Raji (cell line): ENCODE measurements around the gene ZGPAT.

ENCODE experiments used
- POLR2A ChIP-seq: IDR thresholded peaks from 2 replicates; pipeline ENCODE4 v1.6.1; 2011; ENCODE audit warnings: low read depth, low read length, control low read depth; ENCODE audit not compliant: insufficient read depth

ZGPAT gene

DNA sequence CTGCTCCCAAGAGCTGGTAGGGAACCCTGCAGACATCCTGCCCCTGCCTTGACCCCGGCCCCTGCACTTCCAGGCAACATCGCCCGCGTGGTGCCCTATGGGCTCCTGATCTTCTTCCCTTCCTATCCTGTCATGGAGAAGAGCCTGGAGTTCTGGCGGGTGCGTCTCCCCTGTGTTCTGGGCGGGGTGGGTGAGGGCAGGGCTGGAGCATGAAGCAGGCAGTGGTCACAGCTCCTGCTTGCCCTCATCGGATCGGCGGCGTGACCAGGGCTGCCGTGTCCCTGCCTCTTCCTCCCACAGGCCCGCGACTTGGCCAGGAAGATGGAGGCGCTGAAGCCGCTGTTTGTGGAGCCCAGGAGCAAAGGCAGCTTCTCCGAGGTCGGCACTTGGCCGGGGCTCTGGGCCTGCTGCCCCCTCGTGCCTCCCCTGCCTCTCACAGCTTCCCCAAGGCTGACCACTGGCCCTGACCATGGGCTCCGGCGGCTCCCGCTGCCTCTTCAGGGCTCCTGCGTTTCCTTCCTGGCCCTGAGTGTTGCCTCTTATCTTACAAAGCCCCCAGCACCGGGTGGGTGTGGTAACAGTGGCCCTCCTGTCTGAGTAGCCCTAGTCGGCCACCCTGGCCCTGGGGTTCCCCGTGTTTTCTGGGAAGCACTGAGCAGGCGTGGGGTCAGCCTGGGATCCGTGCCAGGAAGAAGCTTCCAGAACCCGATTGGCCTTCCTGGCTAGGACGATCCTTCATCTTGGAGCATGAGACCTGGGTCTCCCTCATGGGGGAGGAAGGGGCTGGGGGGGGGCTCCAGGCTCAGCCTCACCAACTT, 19.4 kb upstream of the ZGPAT start:
- no peak for TF ChIP-seq POLR2A

DNA sequence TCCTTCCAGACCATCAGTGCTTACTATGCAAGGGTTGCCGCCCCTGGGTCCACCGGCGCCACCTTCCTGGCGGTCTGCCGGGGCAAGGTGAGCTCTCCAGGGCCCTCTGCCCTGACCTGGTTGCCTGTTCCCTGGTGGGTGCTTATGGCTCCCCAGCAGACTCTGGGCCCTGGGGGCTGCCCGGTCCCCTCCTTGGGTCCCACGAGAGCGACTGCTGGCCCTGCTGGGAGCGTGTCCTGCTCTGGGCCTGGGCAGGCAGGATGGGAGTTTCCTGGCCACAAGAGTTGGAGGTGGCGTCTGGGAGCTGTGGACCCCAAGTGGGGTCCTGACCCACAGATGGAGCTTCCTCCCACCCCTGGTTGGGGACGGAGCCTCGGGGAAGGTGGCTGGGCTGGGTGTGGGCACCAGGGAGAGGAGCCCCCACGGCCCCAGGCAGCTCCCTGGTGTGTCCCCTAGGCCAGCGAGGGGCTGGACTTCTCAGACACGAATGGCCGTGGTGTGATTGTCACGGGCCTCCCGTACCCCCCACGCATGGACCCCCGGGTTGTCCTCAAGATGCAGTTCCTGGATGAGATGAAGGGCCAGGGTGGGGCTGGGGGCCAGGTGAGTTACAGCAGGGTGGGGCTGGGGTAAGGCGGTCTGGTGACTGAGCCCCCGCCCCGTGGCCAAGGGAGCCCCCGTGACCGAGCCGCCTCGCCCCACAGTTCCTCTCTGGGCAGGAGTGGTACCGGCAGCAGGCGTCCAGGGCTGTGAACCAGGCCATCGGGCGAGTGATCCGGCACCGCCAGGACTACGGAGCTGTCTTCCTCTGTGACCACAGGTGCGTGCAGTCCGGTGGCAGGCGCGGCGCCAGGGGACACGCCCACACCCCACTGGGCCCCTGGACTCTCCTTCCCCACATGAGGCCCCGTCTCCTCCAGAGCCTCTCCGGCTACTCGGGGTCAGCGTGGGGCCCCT, 18.5 kb upstream of the ZGPAT start:
- TF ChIP-seq POLR2A = no peak

DNA sequence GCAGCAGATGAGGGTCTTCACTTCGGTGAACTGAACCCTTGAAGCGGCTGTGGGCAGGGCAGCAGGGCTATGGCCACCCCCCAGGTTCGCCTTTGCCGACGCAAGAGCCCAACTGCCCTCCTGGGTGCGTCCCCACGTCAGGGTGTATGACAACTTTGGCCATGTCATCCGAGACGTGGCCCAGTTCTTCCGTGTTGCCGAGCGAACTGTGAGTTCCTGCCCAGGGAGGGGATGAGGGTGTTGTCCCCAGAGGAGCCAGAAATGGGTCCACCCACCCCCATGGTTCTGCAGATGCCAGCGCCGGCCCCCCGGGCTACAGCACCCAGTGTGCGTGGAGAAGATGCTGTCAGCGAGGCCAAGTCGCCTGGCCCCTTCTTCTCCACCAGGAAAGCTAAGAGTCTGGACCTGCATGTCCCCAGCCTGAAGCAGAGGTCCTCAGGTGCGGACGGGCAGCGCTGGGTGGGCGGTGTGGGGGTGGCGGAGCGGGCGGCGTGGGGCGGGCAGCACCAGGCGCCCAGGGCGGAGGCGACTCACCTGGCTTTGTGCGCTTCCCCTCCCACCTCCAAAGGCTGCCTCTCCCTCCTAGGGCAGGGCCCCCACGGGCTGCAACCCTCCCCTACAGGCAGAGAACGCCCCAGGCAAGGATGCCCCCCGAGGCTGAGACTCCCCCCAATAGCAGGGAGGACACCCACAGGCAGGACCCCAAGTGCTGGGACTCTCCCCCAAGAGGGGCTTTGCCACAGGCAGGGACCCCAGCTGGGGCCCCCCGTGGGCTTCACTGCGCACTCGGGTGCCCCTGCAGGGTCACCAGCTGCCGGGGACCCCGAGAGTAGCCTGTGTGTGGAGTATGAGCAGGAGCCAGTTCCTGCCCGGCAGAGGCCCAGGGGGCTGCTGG, 17.6 kb upstream of the ZGPAT start:
- no peak for TF ChIP-seq POLR2A

DNA sequence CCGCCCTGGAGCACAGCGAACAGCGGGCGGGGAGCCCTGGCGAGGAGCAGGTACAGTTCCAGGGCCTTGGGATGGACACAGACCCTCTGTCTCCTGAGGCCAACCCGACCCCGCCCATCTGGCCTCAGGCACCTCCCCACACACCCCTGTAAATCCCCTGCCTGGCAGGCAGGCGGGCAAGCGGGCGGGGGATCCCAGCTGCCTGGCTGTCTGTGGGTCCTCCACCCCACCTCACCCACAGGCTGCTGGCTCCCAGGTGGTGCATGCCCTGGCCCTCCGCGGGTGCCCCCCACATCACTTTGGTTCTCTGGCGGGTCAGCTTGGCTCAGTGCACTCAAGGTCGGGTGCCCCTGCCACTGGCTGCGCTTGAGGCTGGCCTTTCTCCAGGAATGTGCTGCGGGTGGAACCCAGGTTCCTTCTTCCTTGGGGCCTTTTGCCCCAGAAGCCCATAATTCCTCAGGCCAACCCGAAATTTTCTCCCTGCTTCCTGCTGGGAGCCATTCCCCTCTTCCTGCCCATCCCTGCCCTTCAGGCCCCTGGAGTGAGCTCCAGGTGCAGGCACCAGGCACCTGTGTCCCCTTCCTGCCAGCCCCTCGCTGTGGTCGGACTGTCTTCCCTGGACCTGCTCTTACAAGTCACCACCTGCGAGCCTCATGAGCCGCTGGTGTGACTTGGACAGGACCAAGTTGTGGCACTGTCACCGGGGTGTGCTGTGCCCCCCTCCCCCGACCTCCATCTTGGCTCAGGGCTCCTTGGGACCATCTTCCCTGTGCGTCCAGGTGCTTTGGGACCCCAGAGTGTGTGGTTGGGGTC, 16.7 kb upstream of the ZGPAT start:
- no peak for TF ChIP-seq POLR2A

DNA sequence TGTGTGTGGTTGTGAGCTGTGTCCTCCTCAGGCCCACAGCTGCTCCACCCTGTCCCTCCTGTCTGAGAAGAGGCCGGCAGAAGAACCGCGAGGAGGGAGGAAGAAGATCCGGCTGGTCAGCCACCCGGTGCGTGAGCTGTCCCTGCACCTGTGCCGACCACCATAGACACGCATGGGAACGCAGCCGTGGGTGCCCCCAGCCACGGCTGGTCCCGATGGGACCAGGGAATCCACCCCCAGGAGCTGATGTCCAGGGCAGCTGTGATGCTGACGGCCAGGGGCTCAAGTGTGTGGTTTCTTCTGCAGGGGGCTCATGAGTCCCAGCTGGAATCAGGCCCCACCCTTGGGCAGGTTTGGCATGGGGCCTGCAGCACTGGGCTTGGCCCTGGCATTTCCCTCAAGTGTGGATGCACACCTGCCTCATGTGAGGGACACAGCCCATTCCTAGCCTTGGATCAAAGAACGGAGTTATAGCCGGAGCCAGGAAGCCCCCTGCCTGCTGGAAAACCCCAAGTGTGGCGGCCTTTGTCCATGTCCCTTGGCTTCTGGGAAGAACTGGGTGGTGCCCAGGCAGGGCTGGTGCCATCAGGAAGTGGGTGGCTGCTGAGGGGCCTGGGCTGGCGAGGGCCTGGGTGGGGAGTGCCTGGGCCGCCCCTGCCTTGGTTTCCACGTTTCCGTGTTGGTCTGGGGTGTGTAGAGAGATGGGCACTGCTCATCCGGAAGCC, 16.0 kb upstream of the ZGPAT start:
- no peak for TF ChIP-seq POLR2A

DNA sequence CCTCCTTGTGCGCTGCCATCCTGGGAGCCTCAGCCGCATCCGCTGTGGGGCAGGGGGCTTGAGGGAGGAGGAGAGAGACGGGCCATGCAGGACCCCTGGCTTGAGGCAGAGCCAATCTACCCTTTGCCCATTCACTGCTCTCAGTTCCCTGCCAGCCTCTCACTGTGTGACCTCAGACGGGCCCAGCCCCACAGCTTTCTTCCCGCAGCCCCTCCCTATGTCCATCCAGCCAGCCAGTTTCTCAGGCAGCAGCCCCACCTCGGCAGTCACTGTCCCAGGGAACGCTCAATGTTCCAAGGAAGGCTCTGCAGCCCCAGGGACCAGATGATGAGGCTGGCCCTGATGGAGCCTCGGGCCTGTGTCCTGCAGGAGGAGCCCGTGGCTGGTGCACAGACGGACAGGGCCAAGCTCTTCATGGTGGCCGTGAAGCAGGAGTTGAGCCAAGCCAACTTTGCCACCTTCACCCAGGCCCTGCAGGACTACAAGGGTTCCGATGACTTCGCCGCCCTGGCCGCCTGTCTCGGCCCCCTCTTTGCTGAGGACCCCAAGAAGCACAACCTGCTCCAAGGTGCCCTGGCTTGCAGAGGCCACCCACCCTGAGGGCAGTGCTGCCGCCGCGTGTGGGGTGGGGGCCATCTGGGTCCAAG, 15.3 kb upstream of the ZGPAT start:
- no peak for TF ChIP-seq POLR2A

DNA sequence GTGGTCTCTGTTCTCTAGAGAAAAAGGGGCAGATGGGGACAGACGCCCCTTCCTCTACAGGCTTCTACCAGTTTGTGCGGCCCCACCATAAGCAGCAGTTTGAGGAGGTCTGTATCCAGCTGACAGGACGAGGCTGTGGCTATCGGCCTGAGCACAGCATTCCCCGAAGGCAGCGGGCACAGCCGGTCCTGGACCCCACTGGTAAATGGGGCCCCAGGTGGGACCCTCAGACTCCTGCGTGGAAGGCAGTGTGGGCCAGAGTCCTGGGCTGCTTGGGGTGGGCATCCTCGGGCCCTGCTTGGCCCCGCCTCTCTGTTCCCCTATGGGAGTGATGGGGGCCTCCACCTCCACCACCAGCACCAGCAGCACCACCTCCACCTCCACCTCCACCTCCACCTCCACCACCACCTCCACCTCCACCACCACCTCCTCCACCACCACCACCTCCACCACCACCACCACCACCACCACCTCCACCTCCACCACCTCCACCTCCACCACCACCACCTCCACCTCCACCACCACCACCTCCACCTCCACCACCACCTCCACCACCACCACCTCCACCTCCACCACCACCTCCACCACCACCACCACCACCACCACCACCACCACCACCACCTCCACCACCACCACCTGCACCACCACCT, 14.6 kb upstream of the ZGPAT start:
- no peak for TF ChIP-seq POLR2A

DNA sequence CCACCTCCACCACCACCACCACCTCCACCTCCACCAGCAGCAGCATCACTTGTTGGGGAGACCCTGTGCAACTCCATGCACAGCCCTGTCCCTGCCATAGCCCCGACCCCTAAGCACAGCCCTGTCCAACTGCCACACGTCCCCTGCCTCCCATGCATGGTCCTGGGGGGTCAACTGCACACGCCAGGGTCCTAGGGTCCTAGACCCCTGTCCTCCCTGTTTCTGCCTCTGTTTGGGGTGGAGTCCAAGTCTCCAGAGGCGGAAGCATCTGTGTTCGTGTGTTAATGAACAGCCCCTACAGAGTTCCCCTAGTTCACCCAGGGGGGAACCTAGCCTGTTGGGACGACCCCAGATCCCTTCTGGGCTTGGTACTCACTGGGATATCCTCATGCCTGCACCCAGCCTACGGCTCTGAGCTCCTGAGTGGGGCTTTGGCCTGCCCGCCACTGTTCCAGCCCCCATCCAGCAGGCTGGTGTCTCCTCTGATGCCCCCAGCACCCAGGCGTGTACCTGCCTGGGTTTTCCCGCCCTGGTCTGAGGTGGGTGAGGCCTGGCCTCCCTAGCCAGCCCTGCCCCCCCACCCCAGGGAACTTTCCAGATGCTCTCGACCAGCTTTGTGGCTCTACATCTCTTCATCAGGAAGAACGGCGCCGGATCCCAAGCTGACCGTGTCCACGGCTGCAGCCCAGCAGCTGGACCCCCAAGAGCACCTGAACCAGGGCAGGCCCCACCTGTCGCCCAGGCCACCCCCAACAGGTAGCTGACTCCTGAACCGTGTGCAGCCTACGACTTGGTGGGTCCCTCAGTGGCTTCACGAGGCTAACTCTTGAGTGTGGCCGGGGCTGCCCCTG, 13.9 kb upstream of the ZGPAT start:
- TF ChIP-seq POLR2A = no peak

DNA sequence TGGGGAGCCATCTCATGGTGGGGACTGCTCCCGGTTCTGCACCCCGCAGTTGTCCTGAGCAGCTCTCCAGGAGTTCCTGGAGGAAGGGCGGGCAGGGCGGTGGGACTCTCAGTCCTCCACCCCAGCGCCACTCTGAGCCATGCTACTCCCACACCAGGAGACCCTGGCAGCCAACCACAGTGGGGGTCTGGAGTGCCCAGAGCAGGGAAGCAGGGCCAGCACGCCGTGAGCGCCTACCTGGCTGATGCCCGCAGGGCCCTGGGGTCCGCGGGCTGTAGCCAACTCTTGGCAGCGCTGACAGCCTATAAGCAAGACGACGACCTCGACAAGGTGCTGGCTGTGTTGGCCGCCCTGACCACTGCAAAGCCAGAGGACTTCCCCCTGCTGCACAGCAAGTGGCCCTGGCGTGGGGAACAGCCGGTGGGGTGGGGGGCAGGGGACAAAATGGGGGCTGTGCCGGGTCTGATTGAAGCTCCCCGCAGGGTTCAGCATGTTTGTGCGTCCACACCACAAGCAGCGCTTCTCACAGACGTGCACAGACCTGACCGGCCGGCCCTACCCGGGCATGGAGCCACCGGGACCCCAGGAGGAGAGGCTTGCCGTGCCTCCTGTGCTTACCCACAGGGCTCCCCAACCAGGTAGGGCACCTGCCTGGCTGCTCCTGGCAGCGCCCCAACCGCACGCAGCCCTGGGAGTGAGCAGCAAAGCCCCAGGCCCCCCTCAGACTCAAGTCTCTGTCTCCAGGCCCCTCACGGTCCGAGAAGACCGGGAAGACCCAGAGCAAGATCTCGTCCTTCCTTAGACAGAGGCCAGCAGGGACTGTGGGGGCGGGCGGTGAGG, 13.0 kb upstream of the ZGPAT start:
- no peak for TF ChIP-seq POLR2A

DNA sequence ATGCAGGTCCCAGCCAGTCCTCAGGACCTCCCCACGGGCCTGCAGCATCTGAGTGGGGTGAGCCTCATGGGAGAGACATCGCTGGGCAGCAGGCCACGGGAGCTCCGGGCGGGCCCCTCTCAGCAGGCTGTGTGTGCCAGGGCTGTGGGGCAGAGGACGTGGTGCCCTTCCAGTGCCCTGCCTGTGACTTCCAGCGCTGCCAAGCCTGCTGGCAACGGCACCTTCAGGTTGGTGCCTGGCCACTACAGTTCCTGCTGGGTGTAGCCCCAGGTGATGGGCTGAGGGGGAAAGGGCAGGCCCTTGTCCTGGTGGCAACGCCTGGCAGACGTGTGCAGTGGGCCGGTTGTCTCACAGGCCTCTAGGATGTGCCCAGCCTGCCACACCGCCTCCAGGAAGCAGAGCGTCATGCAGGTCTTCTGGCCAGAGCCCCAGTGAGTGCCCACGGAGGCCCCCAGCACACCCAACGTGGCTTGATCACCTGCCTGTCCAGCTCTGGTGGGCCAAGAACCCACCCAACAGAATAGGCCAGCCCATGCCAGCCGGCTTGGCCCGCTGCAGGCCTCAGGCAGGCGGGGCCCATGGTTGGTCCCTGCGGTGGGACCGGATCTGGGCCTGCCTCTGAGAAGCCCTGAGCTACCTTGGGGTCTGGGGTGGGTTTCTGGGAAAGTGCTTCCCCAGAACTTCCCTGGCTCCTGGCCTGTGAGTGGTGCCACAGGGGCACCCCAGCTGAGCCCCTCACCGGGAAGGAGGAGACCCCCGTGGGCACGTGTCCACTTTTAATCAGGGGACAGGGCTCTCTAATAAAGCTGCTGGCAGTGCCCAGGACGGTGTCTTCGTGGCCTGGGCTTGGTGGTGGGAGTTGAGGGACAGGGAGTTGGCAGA, 12.2 kb upstream of the ZGPAT start:
- TF ChIP-seq POLR2A = 0 out of 2 replicates have a peak, but pooled peaks have one; percentile 29
